Measurements from ENCODE around the gene SH2D5.
A peak's percentile ranks its signal among the peaks of the same experiment; 100 is the strongest.

SH2D5 gene

DNA sequence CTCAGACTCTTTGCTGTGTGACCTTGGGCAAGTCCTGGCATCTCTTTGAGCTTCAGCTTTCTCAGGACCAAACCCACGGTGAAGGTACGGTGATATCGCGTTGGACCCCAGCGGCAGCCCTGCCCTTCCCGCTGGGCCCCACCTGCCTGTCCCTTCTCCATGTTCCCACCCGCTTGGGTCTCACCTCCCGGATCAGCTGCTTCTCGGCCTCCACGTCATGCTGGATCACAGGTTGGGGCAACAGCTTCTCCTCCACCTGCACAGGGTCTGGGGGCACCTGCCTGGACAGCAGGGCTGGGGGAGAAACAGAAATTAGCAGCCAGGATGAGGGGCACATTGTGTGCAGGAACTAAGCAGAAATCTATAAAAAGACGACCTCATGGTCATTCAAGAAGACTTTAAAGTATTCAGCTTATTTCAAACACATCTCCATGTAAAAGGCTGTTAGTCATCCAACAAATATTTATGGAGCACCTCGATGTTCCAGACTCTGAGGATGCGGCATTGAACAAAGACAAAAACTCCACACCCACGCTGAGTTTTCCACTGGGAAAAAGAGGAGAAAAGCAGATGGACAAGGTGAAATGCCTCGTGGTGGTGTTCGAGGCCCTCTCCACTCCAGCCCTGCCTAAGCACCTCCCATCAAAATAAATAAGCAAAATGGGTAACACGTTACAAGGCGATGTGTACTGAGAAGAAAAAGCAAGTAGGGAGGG, 34.1 kb downstream of the SH2D5 start:
- H3K4me1 ChIP-seq (ENCODE audit: control insufficient read depth in 1 of 2, insufficient read depth in 2 of 2, low read length in 2 of 2): peaks cover 0 to 12% of the 10 kb centered on the region in 2 donors
- no peaks in the 10 kb centered on the region for H3K27me3 ChIP-seq (ENCODE audit: low read depth, low read length)
- H3K9me3 ChIP-seq (ENCODE audit: control insufficient read depth in 1 of 2, low read length in 2 of 2): no peaks in the 10 kb centered on the region
- no peak overlapping the region for H3K4me3 ChIP-seq (ENCODE audit: low read depth in 1 of 2, low read length in 2 of 2)
- H3K36me3 ChIP-seq (ENCODE audit: control insufficient read depth in 1 of 2, insufficient read depth in 2 of 2, low read length in 2 of 2): no peaks in the 10 kb centered on the region
- H3K27ac ChIP-seq (ENCODE audit: low read length): no peak overlapping the region

DNA sequence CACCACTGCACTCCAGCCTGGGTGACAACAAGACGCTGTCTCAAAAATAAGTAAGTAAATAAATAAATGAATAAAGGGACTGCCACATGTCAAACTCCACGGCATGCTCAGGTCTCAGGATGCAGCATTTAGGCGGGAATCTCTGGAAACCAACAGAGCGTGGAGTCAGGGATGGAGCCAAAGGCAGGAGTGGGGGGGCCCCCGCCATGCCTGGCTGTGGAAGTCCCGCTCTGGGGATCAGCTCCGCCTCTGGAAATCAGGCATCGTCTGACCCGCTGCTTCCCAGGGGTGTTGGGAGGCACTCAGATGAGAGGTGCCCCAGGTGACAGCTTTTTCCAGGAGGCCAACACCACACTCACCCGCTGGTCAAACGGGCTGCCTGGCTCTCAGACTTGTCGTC, 34.9 kb downstream of the SH2D5 start:
- Histone ChIP-seq H3K36me3 (ENCODE audit: control insufficient read depth in 1 of 2, insufficient read depth in 2 of 2, low read length in 2 of 2) (no peaks in the 10 kb centered on the region), H3K4me1 (ENCODE audit: control insufficient read depth in 1 of 2, insufficient read depth in 2 of 2, low read length in 2 of 2) (peaks cover 0 to 12% of the 10 kb centered on the region in 2 donors), H3K4me3 (ENCODE audit: low read depth in 1 of 2, low read length in 2 of 2) (peak overlapping the region in 1 of 2 donors; percentile 57), H3K27me3 (ENCODE audit: low read depth, low read length) (no peaks in the 10 kb centered on the region), H3K9me3 (ENCODE audit: control insufficient read depth in 1 of 2, low read length in 2 of 2) (no peaks in the 10 kb centered on the region), H3K27ac (ENCODE audit: low read length) (no peak overlapping the region)

DNA sequence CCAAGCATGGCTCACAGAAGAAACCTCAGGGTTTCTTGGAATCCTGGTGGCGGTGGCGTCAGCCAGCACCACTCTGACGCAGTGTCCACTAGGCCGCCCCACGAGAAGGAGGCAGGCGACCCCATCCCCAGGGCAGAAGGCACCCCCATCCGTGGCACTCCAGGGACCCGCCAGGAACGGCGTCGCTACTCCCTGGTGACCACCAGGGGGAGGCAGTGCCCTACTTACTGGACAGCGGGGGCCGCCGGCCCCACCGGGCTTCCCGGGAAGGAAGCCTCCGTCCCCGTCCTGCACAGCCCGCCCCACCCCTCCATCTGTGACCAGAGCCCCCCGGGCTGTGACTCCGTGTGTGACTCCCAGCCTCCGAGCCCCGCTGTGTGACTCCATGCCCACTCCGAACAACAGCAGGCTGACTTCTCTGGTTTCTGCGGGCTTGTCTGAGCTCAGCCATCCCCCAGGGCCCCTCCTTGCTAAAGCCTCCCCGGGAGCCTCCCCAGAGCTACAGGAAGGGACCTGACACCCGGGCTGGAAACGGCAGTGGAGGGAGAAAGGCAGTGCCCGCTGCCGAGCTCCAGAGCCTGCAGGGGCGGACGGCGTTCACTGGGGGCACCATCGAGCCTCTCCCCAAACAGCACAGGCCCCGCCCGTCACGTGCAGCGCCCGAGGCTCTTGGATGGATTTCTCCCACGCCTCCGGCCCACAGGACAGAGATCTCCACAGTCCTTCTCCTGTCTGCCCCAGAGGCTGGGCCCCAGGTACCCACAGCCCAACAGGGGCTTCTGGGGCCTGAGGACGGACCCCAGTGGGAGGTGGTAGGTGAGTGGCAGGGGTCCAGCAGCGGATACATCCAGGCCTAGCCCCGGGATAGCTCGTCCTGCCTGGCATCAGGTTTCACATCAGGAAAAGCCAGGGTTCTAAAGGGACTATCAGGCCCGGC, 35.8 kb downstream of the SH2D5 start:
- Histone ChIP-seq H3K27ac (ENCODE audit: low read length) (peak overlapping the region; percentile 69), H3K4me1 (ENCODE audit: control insufficient read depth in 1 of 2, insufficient read depth in 2 of 2, low read length in 2 of 2) (peaks cover 0 to 12% of the 10 kb centered on the region in 2 donors), H3K36me3 (ENCODE audit: control insufficient read depth in 1 of 2, insufficient read depth in 2 of 2, low read length in 2 of 2) (no peaks in the 10 kb centered on the region), H3K27me3 (ENCODE audit: low read depth, low read length) (no peaks in the 10 kb centered on the region), H3K9me3 (ENCODE audit: control insufficient read depth in 1 of 2, low read length in 2 of 2) (peaks cover 0 to 3% of the 10 kb centered on the region in 2 donors), H3K4me3 (ENCODE audit: low read depth in 1 of 2, low read length in 2 of 2) (peak overlapping the region; percentile 57 to 69)

DNA sequence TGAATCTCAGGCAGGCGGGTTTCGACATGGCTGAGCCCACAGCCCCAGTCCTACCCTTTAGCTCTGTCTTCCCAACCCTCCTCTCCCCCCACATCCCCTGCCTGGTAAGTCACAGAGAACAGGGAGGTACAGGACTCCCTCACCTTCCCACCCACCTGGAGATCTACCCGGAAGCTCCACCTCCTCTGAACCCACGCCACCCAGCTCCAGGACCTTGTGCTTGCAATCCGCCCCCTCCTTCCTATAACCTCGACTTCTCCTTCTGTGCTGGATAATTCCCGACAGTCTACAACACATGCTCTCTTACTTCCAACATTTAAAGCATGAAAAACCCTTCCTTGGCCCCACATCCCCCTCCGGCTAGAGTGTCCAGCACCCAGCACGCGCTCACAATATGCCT, 37.0 kb downstream of the SH2D5 start:
- no peak overlapping the region for H3K4me3 ChIP-seq (ENCODE audit: low read depth in 1 of 2, low read length in 2 of 2)
- H3K9me3 ChIP-seq (ENCODE audit: control insufficient read depth in 1 of 2, low read length in 2 of 2): peaks cover 0 to 3% of the 10 kb centered on the region in 2 donors
- peaks cover 0 to 12% of the 10 kb centered on the region in 2 donors for H3K4me1 ChIP-seq (ENCODE audit: control insufficient read depth in 1 of 2, insufficient read depth in 2 of 2, low read length in 2 of 2)
- H3K27ac ChIP-seq (ENCODE audit: low read length): no peak overlapping the region
- no peaks in the 10 kb centered on the region for H3K36me3 ChIP-seq (ENCODE audit: control insufficient read depth in 1 of 2, insufficient read depth in 2 of 2, low read length in 2 of 2)
- no peaks in the 10 kb centered on the region for H3K27me3 ChIP-seq (ENCODE audit: low read depth, low read length)

DNA sequence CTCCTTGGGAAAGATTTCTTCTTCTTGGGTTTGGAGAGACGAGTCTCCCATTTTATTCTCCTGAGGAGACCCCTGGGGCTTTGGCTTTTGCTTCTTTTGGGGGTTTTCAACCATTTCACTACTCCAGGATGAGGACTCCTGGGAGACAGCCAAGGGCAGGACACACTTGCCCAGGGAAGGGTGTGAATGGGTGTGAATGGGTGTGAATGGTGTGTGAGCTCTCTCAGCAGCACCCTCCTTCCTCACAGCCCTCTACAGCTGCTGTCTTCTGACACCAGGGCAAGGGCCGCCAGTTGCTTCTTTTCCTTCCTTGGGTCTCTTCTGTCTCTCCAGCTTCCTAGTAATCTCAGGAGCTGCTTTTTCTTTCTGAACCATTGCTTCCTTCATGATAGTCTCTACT, 38.9 kb downstream of the SH2D5 start:
- no peaks in the 10 kb centered on the region for H3K27me3 ChIP-seq (ENCODE audit: low read depth, low read length)
- peaks cover 0 to 12% of the 10 kb centered on the region in 2 donors for H3K4me1 ChIP-seq (ENCODE audit: control insufficient read depth in 1 of 2, insufficient read depth in 2 of 2, low read length in 2 of 2)
- no peak overlapping the region for H3K27ac ChIP-seq (ENCODE audit: low read length)
- no peak overlapping the region for H3K4me3 ChIP-seq (ENCODE audit: low read depth in 1 of 2, low read length in 2 of 2)
- no peaks in the 10 kb centered on the region for H3K36me3 ChIP-seq (ENCODE audit: control insufficient read depth in 1 of 2, insufficient read depth in 2 of 2, low read length in 2 of 2)
- peaks cover 0 to 3% of the 10 kb centered on the region in 2 donors for H3K9me3 ChIP-seq (ENCODE audit: control insufficient read depth in 1 of 2, low read length in 2 of 2)

DNA sequence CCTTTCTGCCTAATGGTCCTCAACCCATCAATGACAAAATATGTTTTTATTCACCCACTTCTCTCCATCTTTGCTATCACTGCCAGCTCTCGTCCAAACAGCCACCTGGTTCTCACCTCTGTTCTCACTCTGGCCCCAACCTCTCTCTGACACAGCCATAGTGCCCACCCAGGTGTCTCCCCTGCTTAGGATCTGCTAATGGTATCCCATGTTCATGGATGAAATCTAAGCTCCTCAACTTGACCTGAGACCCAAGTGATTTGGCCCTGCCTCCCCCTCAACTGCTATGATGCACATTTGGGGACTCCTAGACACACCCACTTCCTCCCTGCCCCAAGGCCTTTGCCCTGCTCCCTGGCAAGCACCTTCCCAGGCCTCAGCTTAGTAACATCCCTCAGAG, 40.6 kb downstream of the SH2D5 start:
- Histone ChIP-seq H3K4me1 (ENCODE audit: control insufficient read depth in 1 of 2, insufficient read depth in 2 of 2, low read length in 2 of 2) (peaks cover 0 to 4% of the 10 kb centered on the region in 2 donors), H3K27ac (ENCODE audit: low read length) (no peak overlapping the region), H3K4me3 (ENCODE audit: low read depth in 1 of 2, low read length in 2 of 2) (no peak overlapping the region), H3K9me3 (ENCODE audit: control insufficient read depth in 1 of 2, low read length in 2 of 2) (peaks cover 0 to 3% of the 10 kb centered on the region in 2 donors), H3K27me3 (ENCODE audit: low read depth, low read length) (no peaks in the 10 kb centered on the region), H3K36me3 (ENCODE audit: control insufficient read depth in 1 of 2, insufficient read depth in 2 of 2, low read length in 2 of 2) (no peaks in the 10 kb centered on the region)

DNA sequence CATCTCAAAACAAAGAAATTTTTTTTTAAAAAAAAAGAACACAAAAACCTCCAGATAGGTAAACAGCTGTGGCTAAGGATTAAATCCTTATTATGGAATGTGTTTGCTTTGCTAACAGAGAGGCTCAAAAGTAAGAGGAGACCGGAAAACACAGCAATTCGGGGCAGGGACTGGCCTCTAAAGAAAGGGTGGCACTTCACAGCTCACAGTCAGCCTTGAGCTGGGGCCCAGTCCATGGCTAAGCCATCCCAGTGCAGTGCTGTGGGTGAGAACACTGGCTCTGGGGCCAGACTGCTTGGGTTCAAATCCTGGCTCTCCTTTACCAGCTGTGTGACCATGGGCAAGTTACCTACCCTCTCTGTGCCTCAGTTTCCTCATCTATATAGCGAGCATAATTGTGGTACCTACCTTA, 42.9 kb downstream of the SH2D5 start:
- no peak overlapping the region for H3K4me3 ChIP-seq (ENCODE audit: low read depth in 1 of 2, low read length in 2 of 2)
- H3K36me3 ChIP-seq (ENCODE audit: control insufficient read depth in 1 of 2, insufficient read depth in 2 of 2, low read length in 2 of 2): no peaks in the 10 kb centered on the region
- no peaks in the 10 kb centered on the region for H3K27me3 ChIP-seq (ENCODE audit: low read depth, low read length)
- H3K4me1 ChIP-seq (ENCODE audit: control insufficient read depth in 1 of 2, insufficient read depth in 2 of 2, low read length in 2 of 2): no peaks in the 10 kb centered on the region
- H3K27ac ChIP-seq (ENCODE audit: low read length): no peak overlapping the region
- peaks cover 0 to 3% of the 10 kb centered on the region in 2 donors for H3K9me3 ChIP-seq (ENCODE audit: control insufficient read depth in 1 of 2, low read length in 2 of 2)

DNA sequence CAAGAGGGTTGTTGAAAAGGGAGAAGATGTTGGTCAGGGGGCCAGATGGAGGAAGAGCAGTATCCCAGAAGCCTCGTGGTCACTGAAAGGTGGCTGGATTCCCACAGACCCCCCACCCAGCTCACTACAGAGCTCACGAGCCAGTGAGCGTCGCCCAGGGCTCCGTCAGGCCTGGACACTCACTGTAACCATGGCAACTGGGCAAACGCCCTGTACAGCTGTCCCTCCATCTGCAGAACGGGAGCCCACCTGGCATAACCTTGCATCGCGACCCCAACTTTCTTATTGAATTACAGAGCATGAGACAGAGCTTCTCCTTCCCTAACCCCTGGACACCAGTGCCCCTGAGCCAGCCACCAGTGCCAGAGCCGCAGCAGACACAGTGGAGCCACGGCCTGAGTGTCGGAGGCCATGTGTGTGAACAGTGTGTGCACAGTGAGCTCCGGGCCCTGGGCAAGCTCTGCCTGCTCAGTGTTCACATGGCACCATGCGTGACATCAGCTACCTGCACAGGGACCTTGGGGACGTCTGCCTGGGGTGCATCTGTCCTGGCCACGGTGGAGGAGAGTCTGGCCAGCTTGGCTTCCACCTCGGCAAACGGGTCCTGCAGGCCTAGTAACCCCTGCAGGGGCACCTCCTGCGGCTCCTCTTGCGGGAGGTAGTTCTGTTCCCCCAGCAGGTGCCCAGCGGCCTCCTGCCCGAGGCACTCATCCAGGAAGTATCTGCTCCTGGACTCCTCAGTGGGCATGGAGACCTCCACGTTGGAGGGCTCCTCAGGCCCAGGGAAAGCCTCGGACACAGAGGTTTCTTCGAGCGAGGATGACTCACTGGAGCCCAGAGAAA, 45.4 kb downstream of the SH2D5 start:
- Histone ChIP-seq H3K9me3 (ENCODE audit: control insufficient read depth in 1 of 2, low read length in 2 of 2) (peaks cover 0 to 2% of the 10 kb centered on the region in 2 donors), H3K4me1 (ENCODE audit: control insufficient read depth in 1 of 2, insufficient read depth in 2 of 2, low read length in 2 of 2) (no peaks in the 10 kb centered on the region), H3K27me3 (ENCODE audit: low read depth, low read length) (no peaks in the 10 kb centered on the region), H3K4me3 (ENCODE audit: low read depth in 1 of 2, low read length in 2 of 2) (no peak overlapping the region), H3K27ac (ENCODE audit: low read length) (no peak overlapping the region), H3K36me3 (ENCODE audit: control insufficient read depth in 1 of 2, insufficient read depth in 2 of 2, low read length in 2 of 2) (no peaks in the 10 kb centered on the region)

DNA sequence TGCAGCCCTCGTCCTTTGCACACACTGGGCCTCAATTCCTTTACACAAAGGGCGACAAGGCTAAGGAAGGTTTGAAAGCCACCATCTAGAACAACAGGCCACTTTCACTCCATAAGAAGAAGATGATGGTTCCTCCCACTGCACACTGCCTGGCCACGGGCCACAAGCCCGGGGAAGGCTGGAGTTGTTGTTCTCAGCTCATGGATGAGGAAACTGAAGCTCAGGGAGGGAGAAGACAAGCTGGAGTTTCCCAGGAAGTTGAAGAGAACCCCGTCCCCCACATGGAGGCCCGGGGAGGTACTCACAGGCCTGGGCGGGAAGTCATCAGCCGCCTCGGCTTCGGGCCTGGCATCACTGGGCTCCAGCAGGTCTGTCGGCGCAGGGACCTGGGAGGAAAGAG, 46.8 kb downstream of the SH2D5 start:
- H3K27me3 ChIP-seq (ENCODE audit: low read depth, low read length): no peaks in the 10 kb centered on the region
- H3K4me3 ChIP-seq (ENCODE audit: low read depth in 1 of 2, low read length in 2 of 2): no peak overlapping the region
- no peak overlapping the region for H3K27ac ChIP-seq (ENCODE audit: low read length)
- H3K4me1 ChIP-seq (ENCODE audit: control insufficient read depth in 1 of 2, insufficient read depth in 2 of 2, low read length in 2 of 2): no peaks in the 10 kb centered on the region
- H3K36me3 ChIP-seq (ENCODE audit: control insufficient read depth in 1 of 2, insufficient read depth in 2 of 2, low read length in 2 of 2): no peaks in the 10 kb centered on the region
- no peaks in the 10 kb centered on the region for H3K9me3 ChIP-seq (ENCODE audit: control insufficient read depth in 1 of 2, low read length in 2 of 2)

DNA sequence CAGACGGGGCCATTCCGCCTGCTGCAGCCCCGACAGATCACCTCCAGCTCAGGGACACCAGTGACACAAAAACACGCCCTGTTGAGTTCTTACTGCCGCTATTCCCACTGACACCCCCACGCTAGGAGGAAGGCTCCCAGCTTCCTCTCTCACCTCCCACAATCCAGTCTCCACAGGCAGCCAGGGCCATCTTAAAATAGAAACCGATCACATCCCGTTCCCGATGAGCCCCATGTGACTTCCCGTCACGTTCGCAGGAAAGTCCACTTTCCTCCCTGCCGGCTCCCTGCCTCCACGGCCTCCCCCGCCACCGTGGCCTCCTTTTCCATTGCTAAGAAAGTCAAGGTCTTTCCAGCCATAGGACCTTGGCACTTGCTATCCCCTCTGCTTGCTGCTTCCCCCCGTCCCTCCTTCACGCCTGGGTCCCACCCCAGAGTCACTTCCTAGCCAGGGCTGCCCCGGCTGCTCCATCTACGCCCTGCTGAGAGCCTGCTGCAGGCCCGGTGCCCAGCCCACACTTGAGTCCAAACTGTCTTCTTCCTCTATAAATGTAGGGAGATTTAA, 47.3 kb downstream of the SH2D5 start:
- H3K4me3 ChIP-seq (ENCODE audit: low read depth in 1 of 2, low read length in 2 of 2): peak overlapping the region in 1 of 2 donors; percentile 17
- H3K9me3 ChIP-seq (ENCODE audit: control insufficient read depth in 1 of 2, low read length in 2 of 2): no peaks in the 10 kb centered on the region
- no peaks in the 10 kb centered on the region for H3K4me1 ChIP-seq (ENCODE audit: control insufficient read depth in 1 of 2, insufficient read depth in 2 of 2, low read length in 2 of 2)
- no peaks in the 10 kb centered on the region for H3K27me3 ChIP-seq (ENCODE audit: low read depth, low read length)
- no peaks in the 10 kb centered on the region for H3K36me3 ChIP-seq (ENCODE audit: control insufficient read depth in 1 of 2, insufficient read depth in 2 of 2, low read length in 2 of 2)
- H3K27ac ChIP-seq (ENCODE audit: low read length): no peak overlapping the region
